ENCODE measurements around the gene APOC3.

APOC3 gene

GRCh38 chr11:116788534-116788933, 41.2 kb upstream of the APOC3 start:
- no peak for TF ChIP-seq CTCF (IDR thresholded peaks at IDR 0.05; ENCODE audit: insufficient read depth, low read depth, low read length, missing control alignments)
- DNase-seq (ENCODE audit: low read depth): no peak
- H3K4me3 ChIP-seq (ENCODE audit: low read depth, low read length): peak overlapping the region; percentile 87

- TF ChIP-seq CTCF (IDR thresholded peaks at IDR 0.05; ENCODE audit: insufficient read depth, low read depth, low read length, missing control alignments): no peak
- DNase-seq (ENCODE audit: low read depth): no peak
- H3K4me3 ChIP-seq (ENCODE audit: low read depth, low read length): no peak overlapping the region
These were observed 40.7 kb upstream of the APOC3 start for GRCh38 chr11:116788975-116789374.

GRCh38 chr11:116790167-116791001, 39.3 kb upstream of the APOC3 start:
- DNase-seq (ENCODE audit: low read depth): no peak
- H3K4me3 ChIP-seq (ENCODE audit: low read depth, low read length): no peak overlapping the region
- TF ChIP-seq CTCF (IDR thresholded peaks at IDR 0.05; ENCODE audit: insufficient read depth, low read depth, low read length, missing control alignments): no peak

GRCh38 chr11:116791002-116791812, 38.5 kb upstream of the APOC3 start:
- peak; percentile 73 for DNase-seq (ENCODE audit: low read depth)
- TF ChIP-seq CTCF (IDR thresholded peaks at IDR 0.05; ENCODE audit: insufficient read depth, low read depth, low read length, missing control alignments): peak; percentile 88
- no peak overlapping the region for H3K4me3 ChIP-seq (ENCODE audit: low read depth, low read length)

- TF ChIP-seq CTCF (IDR thresholded peaks at IDR 0.05; ENCODE audit: insufficient read depth, low read depth, low read length, missing control alignments): no peak
- no peak for DNase-seq (ENCODE audit: low read depth)
- H3K4me3 ChIP-seq (ENCODE audit: low read depth, low read length): no peak within 1 kb of the TSS
These were observed 37.9 kb upstream of the APOC3 start, which contains the start of gene APOA5 for GRCh38 chr11:116791813-116792143. Gene APOA5, minus strand, starts transcription at chr11:116791879. Its CDS starts 19 bp downstream, at chr11:116791860.

GRCh38 chr11:116792144-116792868, 37.4 kb upstream of the APOC3 start:
- H3K4me3 ChIP-seq (ENCODE audit: low read depth, low read length): no peak overlapping the region
- TF ChIP-seq CTCF (IDR thresholded peaks at IDR 0.05; ENCODE audit: insufficient read depth, low read depth, low read length, missing control alignments): no peak
- no peak for DNase-seq (ENCODE audit: low read depth)

Data from GM12865 (cell line).